ENCODE results near the gene POPDC2. TPM values are rescaled to one million over a fixed set of nuclear protein-coding genes. Genes with fewer than 3 reads are reported as not detected.

POPDC2 gene
- total and polyA plus RNA-seq, 2 experiments from 2014 or later = 0.74 TPM; not detected in 1

GRCh38 chr3:119641416-119641815, 19.0 kb downstream of the POPDC2 start:
- no peak overlapping the region for H3K9ac ChIP-seq
- no peaks in the 10 kb centered on the region for H3K79me2 ChIP-seq (ENCODE audit: insufficient read depth)
- TF ChIP-seq EZH2 (IDR thresholded peaks at IDR 0.05; ENCODE audit: insufficient read depth, poor library complexity, severe bottlenecking) (no peak), EZH2phosphoT487 (IDR thresholded peaks at IDR 0.05; ENCODE audit: insufficient read depth, low read depth) (no peak)
- H3F3A ChIP-seq (ENCODE audit: insufficient read depth) = peaks cover 39% of the 10 kb centered on the region
- H3K4me3 ChIP-seq = no peak overlapping the region
- no peak overlapping the region for H3K4me2 ChIP-seq (ENCODE audit: unreplicated experiment)
- H3K9me2 ChIP-seq (ENCODE audit: insufficient read depth) = no peaks in the 10 kb centered on the region
- WGBS, 2 experiments (ENCODE audit: low coverage in 1 of 2, low lambda C conversion rate in 2 of 2, missing lambda C conversion rate in 2 of 2) = 86 to 88% methylated on average over 2 of the region's 2 CpGs
- no peak for DNase-seq
- peaks cover 50% of the 10 kb centered on the region for H3K4me1 ChIP-seq (ENCODE audit: insufficient read depth)
- no peaks in the 10 kb centered on the region for H3K27me3 ChIP-seq (replicated peaks; ENCODE audit: insufficient read depth)
- H3K27ac ChIP-seq = no peak overlapping the region
- no peak overlapping the region for H2AFZ ChIP-seq
- H3K9me3 ChIP-seq (ENCODE audit: low read depth) = no peaks in the 10 kb centered on the region
- no peaks in the 10 kb centered on the region for H3K36me3 ChIP-seq (ENCODE audit: low read depth)
- H4K20me1 ChIP-seq (ENCODE audit: insufficient read depth) = no peaks in the 10 kb centered on the region
- in situ Hi-C loops (cut with MboI) = no loop called here

GRCh38 chr3:119639494-119640350, 20.7 kb downstream of the POPDC2 start:
- Histone ChIP-seq H3F3A (ENCODE audit: insufficient read depth) (peaks cover 44% of the 10 kb centered on the region), H3K4me1 (ENCODE audit: insufficient read depth) (peaks cover 57% of the 10 kb centered on the region), H3K36me3 (ENCODE audit: low read depth) (no peaks in the 10 kb centered on the region), H3K4me2 (ENCODE audit: unreplicated experiment) (no peak overlapping the region), H3K27ac (peak overlapping the region; percentile 95), H3K9ac (no peak overlapping the region), H3K9me2 (ENCODE audit: insufficient read depth) (no peaks in the 10 kb centered on the region), H3K79me2 (ENCODE audit: insufficient read depth) (no peaks in the 10 kb centered on the region), H3K4me3 (no peak overlapping the region), H2AFZ (no peak overlapping the region), H4K20me1 (ENCODE audit: insufficient read depth) (no peaks in the 10 kb centered on the region), H3K27me3 (replicated peaks; ENCODE audit: insufficient read depth) (no peaks in the 10 kb centered on the region), H3K9me3 (ENCODE audit: low read depth) (no peaks in the 10 kb centered on the region)
- 96 to 98% methylated on average over 2 of the region's 2 CpGs for WGBS, 2 experiments (ENCODE audit: low coverage in 1 of 2, low lambda C conversion rate in 2 of 2, missing lambda C conversion rate in 2 of 2)
- TF ChIP-seq EZH2phosphoT487 (IDR thresholded peaks at IDR 0.05; ENCODE audit: insufficient read depth, low read depth) (no peak), EZH2 (IDR thresholded peaks at IDR 0.05; ENCODE audit: insufficient read depth, poor library complexity, severe bottlenecking) (no peak)
- in situ Hi-C loops (cut with MboI) = no loop called here
- DNase-seq = peak; percentile 36

- in situ Hi-C loops (cut with MboI) = no loop called here
- no peaks in the 10 kb centered on the region for H4K20me1 ChIP-seq (ENCODE audit: insufficient read depth)
Observed at GRCh38 chr3:119637679-119638477, 22.5 kb downstream of the POPDC2 start.

GRCh38 chr3:119636891-119637611, 23.3 kb downstream of the POPDC2 start:
- Histone ChIP-seq H3K79me2 (ENCODE audit: insufficient read depth) (no peaks in the 10 kb centered on the region), H3K27ac (peak overlapping the region; percentile 95), H3K36me3 (ENCODE audit: low read depth) (no peaks in the 10 kb centered on the region), H3K4me3 (no peak overlapping the region), H3K9ac (peak overlapping the region; percentile 70), H3K27me3 (replicated peaks; ENCODE audit: insufficient read depth) (no peaks in the 10 kb centered on the region), H3K9me3 (ENCODE audit: low read depth) (no peaks in the 10 kb centered on the region), H3F3A (ENCODE audit: insufficient read depth) (peaks cover 33% of the 10 kb centered on the region), H2AFZ (peak overlapping the region; percentile 67), H3K4me2 (ENCODE audit: unreplicated experiment) (peak overlapping the region; percentile 76), H4K20me1 (ENCODE audit: insufficient read depth) (no peaks in the 10 kb centered on the region), H3K9me2 (ENCODE audit: insufficient read depth) (no peaks in the 10 kb centered on the region), H3K4me1 (ENCODE audit: insufficient read depth) (peaks cover 36% of the 10 kb centered on the region)
- 90% methylated on average over 4 of the region's 4 CpGs for WGBS, 2 experiments (ENCODE audit: low coverage in 1 of 2, low lambda C conversion rate in 2 of 2, missing lambda C conversion rate in 2 of 2)
- TF ChIP-seq EZH2phosphoT487 (IDR thresholded peaks at IDR 0.05; ENCODE audit: insufficient read depth, low read depth) (no peak), EZH2 (IDR thresholded peaks at IDR 0.05; ENCODE audit: insufficient read depth, poor library complexity, severe bottlenecking) (no peak)
- no peak for DNase-seq
- in situ Hi-C loops (cut with MboI) = no loop called here

More at GRCh38 chr3:119637679-119638477, 22.5 kb downstream of the POPDC2 start:
- Histone ChIP-seq H2AFZ (peak overlapping the region; percentile 67), H3K4me1 (ENCODE audit: insufficient read depth) (peaks cover 44% of the 10 kb centered on the region), H3K27me3 (replicated peaks; ENCODE audit: insufficient read depth) (no peaks in the 10 kb centered on the region), H3K27ac (peak overlapping the region; percentile 95), H3K4me2 (ENCODE audit: unreplicated experiment) (peak overlapping the region; percentile 76), H3K36me3 (ENCODE audit: low read depth) (no peaks in the 10 kb centered on the region), H3K9me2 (ENCODE audit: insufficient read depth) (no peaks in the 10 kb centered on the region), H3F3A (ENCODE audit: insufficient read depth) (peaks cover 38% of the 10 kb centered on the region), H3K9me3 (ENCODE audit: low read depth) (no peaks in the 10 kb centered on the region), H3K79me2 (ENCODE audit: insufficient read depth) (no peaks in the 10 kb centered on the region), H3K9ac (peak overlapping the region; percentile 70), H3K4me3 (peak overlapping the region; percentile 41)
- WGBS, 2 experiments (ENCODE audit: low coverage in 1 of 2, low lambda C conversion rate in 2 of 2, missing lambda C conversion rate in 2 of 2) = 32 to 33% methylated on average over 3 of the region's 3 CpGs
- no peak for TF ChIP-seq EZH2phosphoT487 (IDR thresholded peaks at IDR 0.05; ENCODE audit: insufficient read depth, low read depth)
- no peak for TF ChIP-seq EZH2 (IDR thresholded peaks at IDR 0.05; ENCODE audit: insufficient read depth, poor library complexity, severe bottlenecking)
- peak; percentile 91 for DNase-seq

Measured in GM23248 (cell line).